HUES6 (cell line): ENCODE results near the gene RBAK.
"Not testable (repeated sequence)": the region's sequence is repeated elsewhere in the genome, so short reads cannot be mapped to it uniquely, and the experiment has no call there.

Experiments used
- H3K27ac ChIP-seq: 2 replicates; pipeline ENCODE4 v1.7.0; 2013; ENCODE audit warnings: low read depth, mild to moderate bottlenecking, low read length, inconsistent platforms
- H3K27me3 ChIP-seq: 2 replicates; pipeline ENCODE4 v1.6.1; 2013; ENCODE audit warnings: low read length; ENCODE audit not compliant: control insufficient read depth, insufficient read depth
- H3K36me3 ChIP-seq: 2 replicates; pipeline ENCODE4 v1.6.1; 2013; ENCODE audit warnings: low read length; ENCODE audit not compliant: control insufficient read depth, insufficient read depth
- H3K4me1 ChIP-seq: 2 replicates; pipeline ENCODE4 v1.6.1; 2013; ENCODE audit warnings: low read length; ENCODE audit not compliant: control insufficient read depth, insufficient read depth
- H3K4me3 ChIP-seq: 2 replicates; pipeline ENCODE4 v1.5.1; 2013; ENCODE audit warnings: low read depth, low read length
- H3K9ac ChIP-seq: one replicate; pipeline ENCODE4 v1.6.1; 2013; ENCODE audit warnings: mild to moderate bottlenecking, low read length
- H3K9me3 ChIP-seq: 2 replicates; pipeline ENCODE4 v1.6.1; 2013; ENCODE audit warnings: low read depth, low read length; ENCODE audit not compliant: control insufficient read depth, insufficient read depth

The RBAK gene

DNA sequence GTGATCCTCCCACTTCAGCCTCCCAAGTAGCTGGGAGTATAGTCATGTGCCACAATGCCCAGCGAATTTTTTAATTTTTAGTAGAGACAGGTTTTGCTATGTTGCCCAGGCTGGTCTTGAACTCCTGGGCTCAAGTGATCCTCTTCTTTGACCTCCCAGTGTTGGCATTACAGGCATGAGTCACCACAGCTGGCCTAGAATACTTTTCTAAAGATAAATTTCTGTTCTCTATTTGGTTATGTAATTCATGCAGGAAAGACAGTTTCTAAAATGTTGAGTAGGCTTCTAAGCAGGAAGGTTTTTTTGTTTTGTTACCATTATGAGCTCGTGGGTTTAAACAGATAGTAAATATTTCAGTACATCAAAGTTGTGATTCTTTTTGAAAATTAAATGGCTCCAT, 5.0 kb downstream of the RBAK start:
- Histone ChIP-seq H3K27ac (no peak overlapping the region), H3K36me3 (peaks cover 66% of the 10 kb centered on the region), H3K4me3 (no peak overlapping the region), H3K4me1 (no peaks in the 10 kb centered on the region), H3K27me3 (no peaks in the 10 kb centered on the region), H3K9me3 (peaks cover 43% of the 10 kb centered on the region), H3K9ac (no peak overlapping the region)

DNA sequence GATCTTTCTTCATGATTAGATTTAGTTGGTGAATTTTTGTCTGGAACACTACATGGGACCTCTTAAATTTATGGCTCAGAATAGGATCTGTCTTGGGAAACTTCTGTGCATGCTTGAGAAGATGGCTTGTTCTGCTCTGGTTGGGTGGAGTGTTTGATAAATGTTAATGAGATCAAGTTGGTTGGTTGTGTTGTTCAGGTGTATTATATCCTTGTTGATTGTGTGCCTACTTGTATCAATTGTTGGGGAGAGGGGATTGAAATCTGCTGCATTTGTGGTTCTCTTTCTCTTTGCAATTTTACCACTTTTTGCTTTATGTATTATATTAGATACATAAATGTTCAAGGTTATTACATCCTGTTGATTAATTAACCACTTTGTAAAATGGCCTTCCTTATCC, 6.1 kb downstream of the RBAK start:
- not testable (repeated sequence) for H3K4me1 ChIP-seq, H3K27me3 ChIP-seq, H3K9ac ChIP-seq, H3K4me3 ChIP-seq, H3K27ac ChIP-seq
- Histone ChIP-seq H3K36me3 (peaks cover 72% of the 10 kb centered on the region), H3K9me3 (peaks cover 50% of the 10 kb centered on the region)

DNA sequence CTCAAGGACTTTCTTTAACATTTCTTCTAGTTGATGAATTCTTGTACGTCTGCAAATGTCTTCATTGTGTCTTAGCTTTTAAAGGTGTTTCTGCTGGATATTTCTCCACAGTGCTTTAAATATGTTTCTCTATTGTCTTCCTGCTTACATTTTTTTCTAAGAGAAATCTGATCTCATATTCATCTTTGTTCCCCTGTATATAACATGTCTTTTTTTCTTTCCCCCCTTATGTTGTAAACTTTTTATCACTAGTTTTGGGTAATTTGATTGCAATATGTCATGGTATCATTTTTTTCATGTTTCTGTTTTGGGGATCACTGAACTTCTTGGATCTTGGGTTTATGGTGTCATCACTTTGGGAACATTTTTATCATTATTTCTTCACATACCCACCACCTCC, 7.5 kb downstream of the RBAK start:
- Histone ChIP-seq H3K9me3 (peaks cover 59% of the 10 kb centered on the region), H3K27me3 (no peaks in the 10 kb centered on the region), H3K36me3 (peaks cover 82% of the 10 kb centered on the region), H3K27ac (no peak overlapping the region), H3K9ac (no peak overlapping the region), H3K4me3 (no peak overlapping the region), H3K4me1 (no peaks in the 10 kb centered on the region)

DNA sequence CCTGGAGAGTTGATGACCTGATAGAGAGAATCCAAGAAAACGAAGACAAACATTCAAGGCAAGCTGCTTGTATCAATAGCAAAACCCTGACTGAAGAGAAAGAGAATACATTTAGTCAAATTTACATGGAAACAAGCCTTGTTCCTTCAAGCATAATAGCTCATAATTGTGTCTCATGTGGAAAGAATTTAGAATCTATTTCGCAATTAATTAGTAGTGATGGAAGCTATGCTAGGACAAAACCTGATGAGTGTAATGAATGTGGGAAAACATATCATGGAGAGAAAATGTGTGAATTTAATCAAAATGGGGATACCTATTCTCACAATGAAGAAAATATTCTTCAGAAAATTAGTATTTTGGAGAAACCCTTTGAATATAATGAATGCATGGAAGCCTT, 18.0 kb downstream of the RBAK start:
- peaks cover 99% of the 10 kb centered on the region for H3K9me3 ChIP-seq
- no peak overlapping the region for H3K4me3 ChIP-seq
- no peaks in the 10 kb centered on the region for H3K4me1 ChIP-seq

DNA sequence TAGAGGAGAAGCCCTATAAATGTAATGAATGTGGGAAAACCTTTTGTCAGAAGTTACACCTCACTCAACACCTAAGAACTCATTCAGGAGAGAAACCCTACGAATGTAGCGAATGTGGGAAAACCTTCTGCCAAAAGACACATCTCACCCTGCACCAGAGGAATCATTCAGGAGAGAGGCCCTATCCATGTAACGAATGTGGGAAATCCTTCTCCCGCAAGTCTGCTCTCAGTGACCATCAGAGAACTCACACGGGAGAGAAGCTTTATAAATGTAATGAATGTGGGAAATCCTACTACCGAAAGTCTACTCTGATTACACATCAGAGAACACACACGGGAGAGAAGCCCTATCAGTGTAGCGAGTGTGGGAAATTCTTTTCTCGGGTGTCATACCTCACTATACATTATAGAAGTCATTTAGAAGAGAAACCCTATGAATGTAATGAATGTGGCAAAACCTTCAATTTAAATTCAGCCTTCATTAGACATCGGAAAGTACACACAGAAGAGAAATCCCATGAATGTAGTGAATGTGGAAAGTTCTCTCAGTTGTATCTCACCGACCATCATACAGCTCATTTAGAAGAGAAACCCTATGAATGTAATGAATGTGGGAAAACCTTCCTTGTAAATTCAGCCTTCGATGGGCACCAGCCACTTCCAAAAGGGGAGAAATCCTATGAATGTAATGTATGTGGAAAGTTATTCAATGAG, 18.9 kb downstream of the RBAK start:
- no peaks in the 10 kb centered on the region for H3K4me1 ChIP-seq
- no peak overlapping the region for H3K27ac ChIP-seq
- H3K9me3 ChIP-seq = peaks cover 99% of the 10 kb centered on the region
- H3K4me3 ChIP-seq = peak overlapping the region; percentile 1; the same call in 1 of the 2 replicates
- no peaks in the 10 kb centered on the region for H3K27me3 ChIP-seq
- H3K9ac ChIP-seq = no peak overlapping the region
- H3K36me3 ChIP-seq = peaks cover 82% of the 10 kb centered on the region

More for the DNA sequence above, 18.0 kb downstream of the RBAK start:
- H3K27me3 ChIP-seq = no peaks in the 10 kb centered on the region
- H3K36me3 ChIP-seq = peaks cover 89% of the 10 kb centered on the region
- H3K9ac ChIP-seq = no peak overlapping the region
- no peak overlapping the region for H3K27ac ChIP-seq

DNA sequence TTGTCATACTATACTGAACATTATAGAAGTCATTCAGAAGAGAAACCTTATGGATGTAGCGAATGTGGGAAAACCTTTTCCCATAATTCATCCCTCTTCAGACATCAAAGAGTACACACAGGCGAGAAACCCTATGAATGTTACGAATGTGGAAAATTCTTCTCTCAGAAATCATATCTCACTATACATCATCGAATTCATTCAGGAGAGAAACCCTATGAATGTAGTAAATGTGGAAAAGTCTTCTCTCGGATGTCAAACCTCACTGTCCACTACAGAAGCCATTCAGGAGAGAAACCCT, 19.4 kb downstream of the RBAK start:
- H3K9me3 ChIP-seq = peaks cover 99% of the 10 kb centered on the region

DNA sequence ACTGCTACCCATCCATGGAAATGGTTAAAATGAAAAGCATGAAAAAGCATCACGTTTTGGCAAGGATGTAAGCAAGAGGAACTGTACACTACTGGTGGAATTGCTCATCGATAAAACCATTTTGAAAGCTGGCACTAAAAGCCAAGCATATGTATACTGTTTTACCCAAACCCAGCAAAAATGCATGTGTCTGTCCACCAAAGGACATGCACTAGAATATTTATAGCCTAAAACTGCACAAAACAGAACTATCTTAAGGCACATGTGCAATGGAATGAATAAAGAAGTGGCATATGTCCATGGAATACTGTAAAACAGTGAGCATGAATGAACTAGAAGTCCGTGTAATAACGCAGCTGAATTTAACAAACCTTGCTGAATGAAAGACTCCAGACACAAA, 22.9 kb downstream of the RBAK start:
- no peaks in the 10 kb centered on the region for H3K4me1 ChIP-seq
- peaks cover 73% of the 10 kb centered on the region for H3K9me3 ChIP-seq
- no peak overlapping the region for H3K9ac ChIP-seq
- peaks cover 48% of the 10 kb centered on the region for H3K36me3 ChIP-seq
- no peaks in the 10 kb centered on the region for H3K27me3 ChIP-seq
- H3K4me3 ChIP-seq = no peak overlapping the region
- no peak overlapping the region for H3K27ac ChIP-seq

More for the DNA sequence above, 19.4 kb downstream of the RBAK start:
- no peaks in the 10 kb centered on the region for H3K4me1 ChIP-seq
- H3K36me3 ChIP-seq = peaks cover 82% of the 10 kb centered on the region
- H3K4me3 ChIP-seq = peak overlapping the region; percentile 1
- H3K27me3 ChIP-seq = no peaks in the 10 kb centered on the region
- no peak overlapping the region for H3K9ac ChIP-seq
- H3K27ac ChIP-seq = no peak overlapping the region

DNA sequence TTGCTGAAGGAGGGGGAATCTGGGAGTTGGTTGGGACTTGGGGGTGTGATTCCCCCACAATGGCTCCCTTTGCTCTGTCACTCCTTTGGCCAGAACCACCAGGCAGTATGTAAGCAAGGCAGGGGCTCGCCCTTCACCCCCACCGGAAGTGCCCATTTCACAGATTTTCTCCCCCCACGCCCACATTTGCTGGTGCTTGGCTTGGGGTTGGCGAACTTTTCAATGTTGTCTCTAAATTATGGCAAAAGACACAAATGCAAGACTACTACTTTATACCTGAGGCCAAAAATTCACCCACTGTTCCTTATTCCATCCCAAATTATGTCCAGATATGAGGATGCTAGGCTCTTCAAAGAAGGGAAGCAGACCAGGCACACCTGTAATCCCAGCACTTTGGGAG, 24.5 kb downstream of the RBAK start:
- Histone ChIP-seq H3K27me3 (no peaks in the 10 kb centered on the region), H3K27ac (no peak overlapping the region), H3K9me3 (peaks cover 56% of the 10 kb centered on the region), H3K4me1 (no peaks in the 10 kb centered on the region), H3K4me3 (no peak overlapping the region), H3K9ac (no peak overlapping the region), H3K36me3 (peaks cover 31% of the 10 kb centered on the region)

DNA sequence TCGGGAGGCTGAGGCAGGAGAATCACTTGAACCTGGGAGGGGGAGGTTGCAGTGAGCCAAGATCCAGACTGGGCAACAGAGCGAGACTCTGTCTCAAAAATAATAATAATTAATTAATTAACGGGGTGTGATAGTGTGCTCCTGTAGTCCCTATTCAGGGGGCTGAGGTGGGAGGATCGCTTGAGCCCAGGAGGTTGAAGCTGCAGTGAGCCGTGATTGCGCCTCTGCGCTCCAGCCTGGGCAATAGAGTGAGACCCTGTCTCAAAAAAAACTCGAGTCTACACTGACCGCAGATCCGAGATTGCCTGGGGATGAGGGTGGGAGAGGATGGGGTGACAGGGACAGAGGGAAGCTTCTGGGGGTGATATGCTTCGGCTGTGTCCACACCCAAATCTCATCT, 29.5 kb downstream of the RBAK start:
- not testable (repeated sequence) for H3K36me3 ChIP-seq, H3K9ac ChIP-seq, H3K4me1 ChIP-seq, H3K27ac ChIP-seq, H3K4me3 ChIP-seq, H3K9me3 ChIP-seq, H3K27me3 ChIP-seq

DNA sequence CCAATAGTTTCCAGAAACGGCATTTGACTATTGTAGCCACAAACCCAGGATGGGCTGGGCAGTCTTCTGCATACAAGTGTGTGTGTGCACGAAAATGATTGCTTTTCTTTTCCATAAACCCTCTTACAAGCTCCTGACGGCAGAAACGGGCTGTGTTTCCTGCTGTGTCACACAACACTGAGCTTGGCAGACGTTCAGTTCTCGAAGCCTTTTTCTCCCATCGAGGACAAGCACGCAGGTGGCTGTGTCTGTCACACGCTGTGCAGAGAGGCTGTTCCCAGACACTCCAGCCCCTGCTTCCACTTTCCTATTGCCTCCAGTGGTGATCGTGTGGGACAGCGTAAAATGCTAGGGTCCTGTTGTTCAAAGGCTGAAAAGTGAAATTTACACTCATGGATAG, 32.1 kb downstream of the RBAK start:
- H3K27me3 ChIP-seq = no peaks in the 10 kb centered on the region
- no peaks in the 10 kb centered on the region for H3K4me1 ChIP-seq
- H3K9ac ChIP-seq = no peak overlapping the region
- no peak overlapping the region for H3K27ac ChIP-seq
- H3K36me3 ChIP-seq = no peaks in the 10 kb centered on the region
- no peaks in the 10 kb centered on the region for H3K9me3 ChIP-seq
- H3K4me3 ChIP-seq = no peak overlapping the region

DNA sequence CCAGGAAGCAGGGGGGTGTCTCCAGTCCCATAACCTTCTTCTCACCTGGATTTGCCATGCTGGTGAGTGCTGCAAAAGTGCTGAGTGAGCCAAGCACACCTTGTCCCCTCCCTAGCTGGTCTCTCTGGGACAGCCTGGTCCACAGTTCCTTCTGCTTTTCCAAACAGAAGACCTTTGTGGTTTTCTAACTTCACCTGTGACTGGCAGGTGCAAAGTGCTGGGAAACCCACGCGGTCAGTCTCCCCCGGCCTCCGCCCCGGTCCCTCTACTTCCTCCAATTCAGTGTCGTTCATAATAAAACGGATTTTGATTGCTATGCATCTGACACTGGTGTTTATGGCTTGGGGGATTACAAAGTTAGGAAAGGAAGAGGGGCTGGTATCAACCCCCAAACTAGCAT, 37.1 kb downstream of the RBAK start:
- no peak overlapping the region for H3K9ac ChIP-seq

DNA sequence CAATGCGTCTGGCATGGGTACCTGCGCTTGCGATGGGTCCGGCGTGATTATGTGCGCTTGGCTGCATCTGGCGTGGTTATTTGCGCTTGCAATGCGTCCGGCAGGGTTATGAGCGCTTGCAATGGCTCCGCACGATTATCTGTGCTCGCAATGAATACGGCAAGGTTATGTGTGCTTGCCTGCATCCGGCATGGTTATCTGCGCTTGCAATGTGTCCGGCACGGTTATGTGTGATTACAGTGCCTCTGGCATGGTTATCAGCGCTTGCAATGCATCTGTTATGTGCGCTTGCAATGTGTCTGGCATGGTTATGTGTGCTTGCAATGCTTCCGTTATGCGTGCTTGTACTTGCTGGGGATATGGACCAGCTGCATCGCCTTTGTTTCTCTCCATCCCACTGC, 37.7 kb downstream of the RBAK start:
- no peak overlapping the region for H3K9ac ChIP-seq
- H3K4me1 ChIP-seq = no peaks in the 10 kb centered on the region
- no peak overlapping the region for H3K27ac ChIP-seq
- no peaks in the 10 kb centered on the region for H3K36me3 ChIP-seq
- no peaks in the 10 kb centered on the region for H3K9me3 ChIP-seq
- H3K4me3 ChIP-seq = no peak overlapping the region
- H3K27me3 ChIP-seq = peaks cover 16% of the 10 kb centered on the region; the same call in 1 of the 2 replicates

More for the DNA sequence above, 37.1 kb downstream of the RBAK start:
- H3K4me3 ChIP-seq = no peak overlapping the region
- no peaks in the 10 kb centered on the region for H3K36me3 ChIP-seq
- no peaks in the 10 kb centered on the region for H3K9me3 ChIP-seq
- no peak overlapping the region for H3K27ac ChIP-seq
- H3K4me1 ChIP-seq = no peaks in the 10 kb centered on the region
- H3K27me3 ChIP-seq = peaks cover 16% of the 10 kb centered on the region; the same call in 1 of the 2 replicates
